A673 (cell line): Measurements from ENCODE around the gene FAM210B.

Experiments
- CTCF ChIP-seq: fragments of 300-800, 200-600 bp; sonication (generic); conservative IDR thresholded peaks from 2 replicates; pipeline ENCODE4 v1.5.1; 2017; ENCODE audit warnings: low read depth, mild to moderate bottlenecking, antibody characterized with exemption, low read length, moderate library complexity, mixed read lengths
- EZH2 ChIP-seq: fragments of 200-600 bp; sonication (generic); IDR thresholded peaks from 2 replicates; pipeline ENCODE4 v1.6.1; 2017; ENCODE audit warnings: borderline replicate concordance, low read depth, mild to moderate bottlenecking, mixed read lengths, antibody characterized with exemption, low read length; ENCODE audit not compliant: poor library complexity, severe bottlenecking

DNA sequence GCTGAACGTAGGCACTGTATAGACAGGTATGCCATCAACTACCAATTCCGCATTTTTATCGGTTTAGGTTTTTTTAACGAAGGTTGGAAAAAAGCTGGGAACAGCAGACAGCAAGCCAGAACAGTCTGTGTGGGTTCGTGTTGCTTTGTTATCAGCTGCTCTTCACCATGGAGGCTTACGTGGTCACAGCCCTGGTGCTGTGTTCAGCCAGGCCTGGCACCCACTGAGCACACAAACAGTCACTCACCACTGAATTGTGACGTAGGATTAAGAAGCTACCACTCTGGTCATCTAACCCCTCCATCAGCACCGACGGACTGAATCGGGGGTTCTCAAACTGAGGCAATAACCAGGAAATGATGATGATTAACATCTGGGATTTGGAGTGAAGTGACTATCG, 13.2 kb downstream of the FAM210B start:
- TF ChIP-seq CTCF: no peak
- no peak for TF ChIP-seq EZH2
